Measurements from ENCODE around the gene DUSP6. TPM values are rescaled to one million over a fixed set of nuclear protein-coding genes. Genes with fewer than 3 reads are reported as not detected.

The DUSP6 gene
- total RNA-seq, 1 donor, result 75.1 TPM

DNA sequence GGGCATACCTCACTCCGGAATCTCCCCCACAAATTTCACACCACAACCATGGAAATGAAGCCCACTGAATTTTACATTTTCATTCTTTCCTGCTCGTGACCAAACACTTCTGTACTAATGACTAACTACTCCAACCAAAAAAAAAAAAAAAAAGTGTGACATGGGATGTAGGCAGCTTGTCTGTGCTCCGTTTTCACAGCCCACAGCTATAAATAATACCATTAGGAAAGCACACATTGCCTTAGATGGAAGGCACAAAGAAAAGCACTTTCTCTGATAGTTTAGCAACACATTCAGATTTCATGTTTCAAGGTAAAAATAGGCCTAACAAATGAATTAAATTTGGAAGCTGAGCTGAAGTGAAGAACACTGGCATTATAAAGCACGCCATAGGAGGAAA lies 42.5 kb downstream of the DUSP6 start:
- TF ChIP-seq, protein P1, sequence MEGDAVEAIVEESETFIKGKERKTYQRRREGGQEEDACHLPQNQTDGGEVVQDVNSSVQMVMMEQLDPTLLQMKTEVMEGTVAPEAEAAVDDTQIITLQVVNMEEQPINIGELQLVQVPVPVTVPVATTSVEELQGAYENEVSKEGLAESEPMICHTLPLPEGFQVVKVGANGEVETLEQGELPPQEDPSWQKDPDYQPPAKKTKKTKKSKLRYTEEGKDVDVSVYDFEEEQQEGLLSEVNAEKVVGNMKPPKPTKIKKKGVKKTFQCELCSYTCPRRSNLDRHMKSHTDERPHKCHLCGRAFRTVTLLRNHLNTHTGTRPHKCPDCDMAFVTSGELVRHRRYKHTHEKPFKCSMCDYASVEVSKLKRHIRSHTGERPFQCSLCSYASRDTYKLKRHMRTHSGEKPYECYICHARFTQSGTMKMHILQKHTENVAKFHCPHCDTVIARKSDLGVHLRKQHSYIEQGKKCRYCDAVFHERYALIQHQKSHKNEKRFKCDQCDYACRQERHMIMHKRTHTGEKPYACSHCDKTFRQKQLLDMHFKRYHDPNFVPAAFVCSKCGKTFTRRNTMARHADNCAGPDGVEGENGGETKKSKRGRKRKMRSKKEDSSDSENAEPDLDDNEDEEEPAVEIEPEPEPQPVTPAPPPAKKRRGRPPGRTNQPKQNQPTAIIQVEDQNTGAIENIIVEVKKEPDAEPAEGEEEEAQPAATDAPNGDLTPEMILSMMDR (IDR thresholded peaks at IDR 0.05; ENCODE audit: insufficient read depth, low read depth, low read length), result no peak
- no peak overlapping the region for H3K4me3 ChIP-seq (ENCODE audit: low read depth, low read length)
- DNase-seq (ENCODE audit: low read depth), result no peak

DNA sequence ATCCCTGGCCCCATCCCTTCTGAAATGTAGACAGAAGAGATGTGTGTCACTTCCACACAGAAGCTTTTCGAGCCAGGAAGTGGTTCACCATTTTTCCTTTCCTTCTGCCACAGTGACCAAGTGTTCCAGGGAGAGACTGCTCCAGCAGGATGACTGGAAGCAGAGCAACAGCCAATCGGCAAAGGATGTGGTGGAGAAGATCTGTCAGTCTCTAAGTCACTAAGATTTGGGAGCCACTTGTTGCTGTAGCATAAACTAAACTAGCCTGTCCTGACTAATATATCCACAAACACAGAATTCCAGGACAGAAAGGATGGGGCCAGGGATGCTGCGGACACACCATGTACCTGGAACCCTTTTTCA lies 42.9 kb downstream of the DUSP6 start:
- DNase-seq (ENCODE audit: low read depth), result no peak
- no peak overlapping the region for H3K4me3 ChIP-seq (ENCODE audit: low read depth, low read length)
- TF ChIP-seq, protein P1 (IDR thresholded peaks at IDR 0.05; ENCODE audit: insufficient read depth, low read depth, low read length), result no peak

DNA sequence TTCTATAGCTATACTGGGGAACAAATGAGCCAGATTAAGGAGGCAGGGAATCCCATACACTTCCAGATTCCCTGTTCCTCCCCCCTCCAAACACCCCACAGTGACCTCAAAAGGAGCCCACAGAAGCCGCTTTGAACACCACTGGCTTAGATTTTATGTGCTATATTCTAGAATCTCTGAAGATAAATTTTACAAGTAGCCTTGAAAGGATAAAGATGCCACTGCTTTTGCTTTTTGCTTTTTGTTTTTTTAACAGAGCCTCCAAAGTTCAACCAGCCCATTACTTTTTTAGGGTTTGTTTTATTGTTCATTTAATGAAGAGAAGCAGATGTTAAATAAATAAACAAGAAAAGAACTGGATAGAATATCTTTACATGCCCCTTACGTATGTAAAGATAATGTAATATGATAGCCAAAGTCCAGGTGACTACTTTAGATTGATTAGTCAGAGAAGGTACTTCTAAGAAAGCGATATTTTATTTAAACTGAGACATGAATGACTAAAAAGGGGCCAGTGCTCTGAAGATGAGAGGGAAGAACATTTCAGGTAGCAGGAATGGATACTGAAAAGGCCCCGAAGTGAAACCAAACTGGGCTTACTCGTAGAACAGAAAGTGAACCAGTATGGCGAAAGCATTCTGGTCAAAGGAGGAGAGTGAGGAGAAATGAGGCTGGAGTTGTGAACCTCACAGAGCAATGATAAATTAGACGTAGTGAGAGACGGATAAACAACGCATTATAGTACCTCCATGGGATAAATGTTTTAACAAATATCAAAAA lies 44.6 kb downstream of the DUSP6 start:
- TF ChIP-seq, protein P1 (IDR thresholded peaks at IDR 0.05; ENCODE audit: insufficient read depth, low read depth, low read length), result no peak
- peak; percentile 51 for DNase-seq (ENCODE audit: low read depth)
- peak overlapping the region; percentile 7 for H3K4me3 ChIP-seq (ENCODE audit: low read depth, low read length)

DNA sequence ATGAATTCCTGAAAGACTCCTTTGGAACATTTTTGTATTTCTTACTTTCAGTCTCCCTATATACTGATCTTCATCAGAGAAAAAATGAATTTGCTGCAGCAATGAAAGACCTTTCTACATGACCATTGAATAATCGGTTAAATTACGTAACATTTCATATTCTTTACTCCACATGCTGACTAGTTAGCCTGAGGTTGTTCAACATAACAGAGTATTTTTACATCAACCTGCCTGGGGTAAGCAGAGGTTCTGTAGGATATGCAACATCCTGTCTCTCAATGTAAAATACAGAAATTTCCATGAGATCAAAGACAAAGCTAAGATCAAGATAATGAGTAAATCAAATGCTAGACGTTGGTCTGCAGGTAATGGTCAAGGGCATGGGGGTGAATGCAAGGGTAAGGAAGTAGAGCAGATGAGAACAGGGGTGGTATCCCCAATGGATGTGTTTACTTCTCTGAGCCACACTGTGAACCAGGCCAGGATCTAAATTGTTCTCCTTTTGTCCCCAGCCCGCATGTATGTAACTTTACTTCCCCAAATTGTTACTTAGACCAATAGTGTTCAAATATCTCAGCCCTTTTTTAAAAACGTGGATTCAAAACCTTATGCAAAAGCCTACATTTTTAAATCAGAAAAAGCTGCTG lies 45.4 kb downstream of the DUSP6 start:
- TF ChIP-seq, protein P1 (IDR thresholded peaks at IDR 0.05; ENCODE audit: insufficient read depth, low read depth, low read length), result no peak
- no peak overlapping the region for H3K4me3 ChIP-seq (ENCODE audit: low read depth, low read length)
- DNase-seq (ENCODE audit: low read depth), result no peak

DNA sequence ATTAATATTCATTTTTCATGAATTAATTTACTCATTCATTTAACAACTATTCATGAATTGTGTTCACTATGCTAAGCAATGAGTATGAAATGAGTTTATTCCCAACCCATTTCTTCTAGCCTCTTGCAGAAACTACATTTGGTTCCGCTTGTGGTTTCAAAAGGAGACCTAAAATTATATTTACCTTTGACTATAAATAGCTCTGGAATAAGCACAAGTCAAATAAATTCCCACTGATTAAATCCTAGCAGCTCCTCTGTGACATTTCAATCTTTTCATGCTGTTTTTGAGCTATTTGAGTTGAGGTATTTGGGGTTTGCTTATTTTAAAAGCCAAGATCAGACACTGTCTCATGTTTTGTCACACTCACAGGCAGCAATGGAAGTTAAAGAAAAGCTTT lies 46.9 kb downstream of the DUSP6 start:
- TF ChIP-seq, protein P1 (IDR thresholded peaks at IDR 0.05; ENCODE audit: insufficient read depth, low read depth, low read length), result no peak
- H3K4me3 ChIP-seq (ENCODE audit: low read depth, low read length), result no peak overlapping the region
- no peak for DNase-seq (ENCODE audit: low read depth)

DNA sequence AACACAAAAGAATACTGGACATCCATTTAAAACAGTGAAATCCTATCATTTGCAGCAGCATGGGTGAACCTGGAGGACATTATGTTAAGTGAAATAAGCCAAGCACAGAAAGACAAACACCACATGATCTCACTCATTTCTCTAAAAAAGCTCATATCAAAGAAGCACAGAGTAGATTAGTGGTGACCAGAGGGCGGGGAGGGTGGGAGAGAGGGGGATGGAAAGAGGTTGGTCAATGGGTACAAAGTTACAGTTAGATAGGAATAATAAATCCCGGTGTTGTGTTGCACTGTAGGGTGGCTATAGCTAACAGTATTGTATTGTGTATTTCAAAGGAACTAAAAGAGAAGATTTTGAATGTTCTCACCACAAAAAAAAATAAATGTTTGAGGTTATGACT lies 52.4 kb downstream of the DUSP6 start:
- DNase-seq (ENCODE audit: low read depth), result no peak
- no peak overlapping the region for H3K4me3 ChIP-seq (ENCODE audit: low read depth, low read length)
- TF ChIP-seq, protein P1 (IDR thresholded peaks at IDR 0.05; ENCODE audit: insufficient read depth, low read depth, low read length), result no peak

Data from fibroblast of villous mesenchyme (primary cell).